GM12878 (cell line): Measurements from ENCODE around the gene YIPF5. TPM values are rescaled to one million over a fixed set of nuclear protein-coding genes. Genes with fewer than 3 reads are reported as not detected.

Source experiments
- ATAC-seq: fragments of 200-7000 bp; cut with Tn5 transposase; 3 replicates; pipeline ENCODE4 v1.9.1; 2020; ENCODE audit warnings: mild to moderate bottlenecking, moderate library complexity
- BruUV-seq: library from RNA; stranded (reverse); fragments of 400-500 nt; replicated peaks from 2 replicates; lab custom pipeline; 2021; lab: Mats Ljungman, UMichigan
- CTCF ChIA-PET: fragments of 300-600 bp; sonication (Branson Sonifier 250); formaldehyde crosslinking; extraction: SDS; loops from one replicate; lab custom pipeline; 2021; ENCODE audit warnings: inconsistent platforms; lab: Yijun Ruan, JAX
- POLR2A ChIA-PET: fragments of 350-600 bp; formaldehyde crosslinking; extraction: SDS; loops from one replicate; lab custom pipeline; 2021; ENCODE audit warnings: inconsistent platforms; lab: Charles Lee
- RAD21 ChIA-PET: fragments of 300-600 bp; sonication (Branson Sonifier 250); formaldehyde crosslinking; loops from one replicate; lab custom pipeline; 2023; ENCODE audit warnings: antibody characterized with exemption; ENCODE audit not compliant: unreplicated experiment; lab: Charles Lee
- SMC1A ChIA-PET: fragments of 300-600 bp; sonication (Branson Sonifier 250); formaldehyde crosslinking; loops from one replicate; lab custom pipeline; 2023; ENCODE audit not compliant: unreplicated experiment, uncharacterized antibody; lab: Charles Lee
- DNase-seq: peaks from one replicate; pipeline ENCODE4 v3.0.0-alpha.2; 2011; ENCODE audit warnings: low read depth, low spot score
- FAIRE-seq: peaks from 3 replicates; lab custom pipeline; 2011; peaks lifted over from hg19 to GRCh38; lab: Jason Lieb, UNC
- H2AFZ ChIP-seq: 2 replicates; pipeline ENCODE4 v1.6.0; 2011; ENCODE audit warnings: low read depth, low read length, control low read depth; ENCODE audit not compliant: control insufficient read depth
- H3K27ac ChIP-seq: 2 replicates; pipeline ENCODE4 v1.5.1; 2011; ENCODE audit warnings: control low read depth; ENCODE audit not compliant: control insufficient read depth, insufficient read depth
- H3K27me3 ChIP-seq, 2 experiments: replicated peaks in 1 of 2; 2 replicates each; pipeline versions ENCODE4 v1.6.0 to v1.6.1; 2011; ENCODE audit warnings: low read length in 1 of 2; ENCODE audit not compliant: control insufficient read depth in 2 of 2, insufficient read depth in 2 of 2
- H3K36me3 ChIP-seq, 2 experiments: 2 replicates each; pipeline ENCODE4 v1.5.1; 2011; ENCODE audit warnings: low read length in 1 of 2; ENCODE audit not compliant: control insufficient read depth in 2 of 2, insufficient read depth in 2 of 2
- H3K4me1 ChIP-seq: 2 replicates; pipeline ENCODE4 v1.6.1; 2011; ENCODE audit warnings: mild to moderate bottlenecking, low read length, moderate library complexity, mixed read lengths; ENCODE audit not compliant: control insufficient read depth, insufficient read depth
- H3K4me2 ChIP-seq: 2 replicates; pipeline ENCODE4 v1.6.0; 2011; ENCODE audit warnings: control low read depth; ENCODE audit not compliant: control insufficient read depth, insufficient read depth
- H3K4me3 ChIP-seq: fragments of 200-600 bp; sonication (generic); 2 replicates; pipeline ENCODE4 v1.5.1; 2016
- H3K79me2 ChIP-seq: 2 replicates; pipeline ENCODE4 v1.6.0; 2011; ENCODE audit warnings: low read length; ENCODE audit not compliant: control insufficient read depth, insufficient read depth
- H3K9ac ChIP-seq: 2 replicates; pipeline ENCODE4 v1.8.0; 2011; ENCODE audit warnings: low read length, control low read depth, mixed read lengths; ENCODE audit not compliant: control insufficient read depth, insufficient read depth
- H3K9me3 ChIP-seq: replicated peaks from 3 replicates; pipeline ENCODE4 v1.5.1; 2011; ENCODE audit warnings: mild to moderate bottlenecking, low read length; ENCODE audit not compliant: control insufficient read depth, insufficient read depth
- H4K20me1 ChIP-seq: 2 replicates; pipeline ENCODE4 v1.6.0; 2011; ENCODE audit not compliant: control insufficient read depth, insufficient read depth
- ATF7 ChIP-seq: fragments of 450-650 bp; IDR thresholded peaks from 2 replicates; pipeline ENCODE4 v1.6.1; 2016; ENCODE audit warnings: low read depth, mild to moderate bottlenecking
- CHD1 ChIP-seq: IDR thresholded peaks from 2 replicates; pipeline ENCODE4 v1.6.1; 2012; ENCODE audit warnings: low read depth, low read length, improper control_type of control experiment
- ESRRA ChIP-seq: IDR thresholded peaks from 2 replicates; pipeline ENCODE4 v1.6.1; 2012; ENCODE audit warnings: mild to moderate bottlenecking, low read length, improper control_type of control experiment
- ETV6 ChIP-seq, 2 experiments: fragments of 450-650 bp in 1 of 2; IDR thresholded peaks in 1 of 2; conservative IDR thresholded peaks in 1 of 2; 2 replicates each; pipeline ENCODE4 v1.6.1; 2014; ENCODE audit warnings: antibody characterized with exemption in 1 of 2, borderline replicate concordance in 1 of 2, low read depth in 1 of 2, mild to moderate bottlenecking in 1 of 2, moderate library complexity in 1 of 2
- KLF5 ChIP-seq: fragments of 450-650 bp; IDR thresholded peaks from 2 replicates; pipeline ENCODE4 v1.6.1; 2014; ENCODE audit warnings: mild to moderate bottlenecking; ENCODE audit not compliant: partially characterized antibody
- MXI1 ChIP-seq: fragments of 150-350 bp; IDR thresholded peaks from 2 replicates; pipeline ENCODE4 v1.6.1; 2011; ENCODE audit warnings: low read depth, mild to moderate bottlenecking, inconsistent platforms, low read length, improper control_type of control experiment
- PML ChIP-seq: IDR thresholded peaks from 2 replicates; pipeline ENCODE4 v1.6.1; 2012; ENCODE audit warnings: low read length, inconsistent platforms
- RB1 ChIP-seq: fragments of 450-650 bp; formaldehyde crosslinking; IDR thresholded peaks from 2 replicates; pipeline ENCODE4 v1.6.1; 2017; ENCODE audit warnings: mild to moderate bottlenecking, borderline replicate concordance
- SMAD5 ChIP-seq: IDR thresholded peaks from 2 replicates; pipeline ENCODE4 v1.6.1; 2016; ENCODE audit warnings: antibody characterized with exemption, low read depth
- SMARCA5 ChIP-seq: fragments of 450-650 bp; IDR thresholded peaks from 2 replicates; pipeline ENCODE4 v1.6.1; 2017; ENCODE audit warnings: mild to moderate bottlenecking
- STAT3 ChIP-seq: IDR thresholded peaks from 2 replicates; pipeline ENCODE4 v1.6.1; 2011; ENCODE audit warnings: low read depth, low read length, improper control_type of control experiment
- TCF12 ChIP-seq: IDR thresholded peaks from 2 replicates; pipeline ENCODE4 v1.6.1; 2011; ENCODE audit warnings: low read depth, mild to moderate bottlenecking, low read length
- YY1 ChIP-seq: IDR thresholded peaks from 2 replicates; pipeline ENCODE4 v1.6.1; 2011; ENCODE audit warnings: low read depth, mild to moderate bottlenecking, low read length
- ZBED1 ChIP-seq: IDR thresholded peaks from 2 replicates; pipeline ENCODE4 v1.6.1; 2016; ENCODE audit warnings: borderline replicate concordance
- ZNF24 ChIP-seq: fragments of 450-650 bp; IDR thresholded peaks from 2 replicates; pipeline ENCODE4 v1.6.1; 2017; ENCODE audit warnings: antibody characterized with exemption, mild to moderate bottlenecking
- WGBS: methylation state at CpG from one replicate; pipeline ENCODE4 v1.1.6; 2016; ENCODE audit warnings: low lambda C conversion rate; ENCODE audit not compliant: insufficient replicate concordance, insufficient coverage; ENCODE audit errors: missing lambda C conversion rate; 5-methylcytosine and 5-hydroxymethylcytosine counted together
- in situ Hi-C: fragments of 300-500 bp; cut with MboI; formaldehyde crosslinking; loops from 9 replicates; pipeline ENCODE4 v1.14.3; 2018; ENCODE audit warnings: mixed read lengths
- intact Hi-C: fragments of 100-400 bp; cut with micrococcal nuclease; formaldehyde crosslinking; loops from one replicate; pipeline ENCODE4 v1.14.2; 2022; ENCODE audit not compliant: unreplicated experiment
- polyA plus RNA-seq, 11 experiments: library from polyadenylated mRNA; depleted of rRNA in 4 of 11; unstranded in 6 of 11; stranded (reverse) in 5 of 11; fragments of >200 nt; fragmentation: Nextera tagmentation in 4 of 11; fragmentation: Illumina TruSeq in 1 of 11; extraction: Ambion mirVana in 4 of 11; extraction: Trizol in 1 of 11; gene quantifications; 1 replicate in 1 of 11; 2 replicates in 10 of 11; pipeline versions ENCODE4 v1.2.1 to v1.2.3, GENCODE V29; 2011 to 2016; ENCODE audit warnings: inconsistent platforms in 2 of 11, missing spikeins in 2 of 11, low read depth in 1 of 11
- total RNA-seq, 4 experiments: library from RNA; depleted of rRNA in 3 of 4; stranded (reverse); fragments of >200 nt in 3 of 4; fragmentation: Illumina TruSeq in 1 of 4; extraction: Trizol in 1 of 4; gene quantifications; 2 replicates each; pipeline versions ENCODE4 v1.2.1 to v1.2.3, GENCODE V29; 2013 to 2021
- TF ChIP-seq, protein P1 (sequence below): IDR thresholded peaks from 2 replicates; pipeline ENCODE4 v1.6.1; 2012; ENCODE audit warnings: low read depth, low read length, improper control_type of control experiment
- TF ChIP-seq, protein P2 (sequence below): fragments of 450-650 bp; IDR thresholded peaks from 2 replicates; pipeline ENCODE4 v1.6.1; 2018; ENCODE audit warnings: mild to moderate bottlenecking, low read depth, moderate library complexity; ENCODE audit not compliant: partially characterized antibody
- TF ChIP-seq, protein P3 (sequence below): fragments of 450-650 bp; IDR thresholded peaks from 2 replicates; pipeline ENCODE4 v1.6.1; 2017; ENCODE audit warnings: mild to moderate bottlenecking, moderate library complexity

The YIPF5 gene
- total and polyA plus RNA-seq, 10 of the 15 experiments (the other 5 are each of a cell fraction or from before 2014, with no cell fraction given) = 19.5 to 50.4 (median 34.3) TPM

DNA sequence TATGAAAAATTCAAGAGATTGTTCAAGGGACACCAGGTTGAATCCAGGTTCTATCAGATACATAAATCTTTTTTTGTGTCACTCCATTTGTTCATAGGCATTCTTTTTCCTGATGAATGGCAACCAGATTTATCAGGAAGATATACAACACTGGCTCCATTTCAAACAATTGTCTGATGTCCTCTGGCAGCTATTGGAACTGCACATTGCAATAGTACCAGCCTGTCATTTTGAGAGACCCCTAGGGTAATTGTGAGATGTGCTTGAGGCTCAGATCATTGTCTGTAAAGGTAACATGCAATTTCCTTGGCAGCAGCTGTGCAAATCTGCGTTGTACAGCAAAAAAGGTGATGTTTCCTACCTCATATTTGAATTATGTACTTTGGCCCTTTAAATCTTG, 26.2 kb upstream of the YIPF5 start:
- Histone ChIP-seq H3K9ac (no peak overlapping the region), H3K4me2 (no peak overlapping the region), H3K79me2 (no peaks in the 10 kb centered on the region), H4K20me1 (no peaks in the 10 kb centered on the region), H3K4me1 (peaks cover 4% of the 10 kb centered on the region), H3K9me3 (no peaks in the 10 kb centered on the region), H3K4me3 (no peak overlapping the region), H3K36me3 (no peaks in the 10 kb centered on the region), H3K27ac (no peak overlapping the region), H3K27me3 (no peaks in the 10 kb centered on the region), H2AFZ (no peak overlapping the region)
- ATAC-seq = 0 out of 3 replicates have a peak, but pooled peaks have one; percentile 37
- in situ Hi-C loops (no loop called here), intact Hi-C loops (no loop called here)
- no peak for TF ChIP-seq ETV6 (conservative IDR thresholded peaks at IDR 0.05 in 1 of 2, IDR thresholded peaks at IDR 0.05 in 1 of 2; ENCODE audit: borderline replicate concordance in 1 of 2, low read depth in 1 of 2)
- no peak for TF ChIP-seq RB1
- TF ChIP-seq YY1 = no peak
- no peak for TF ChIP-seq CHD1
- no peak for TF ChIP-seq KLF5
- TF ChIP-seq SMAD5 = no peak
- no peak for TF ChIP-seq PML
- TF ChIP-seq, protein P1, sequence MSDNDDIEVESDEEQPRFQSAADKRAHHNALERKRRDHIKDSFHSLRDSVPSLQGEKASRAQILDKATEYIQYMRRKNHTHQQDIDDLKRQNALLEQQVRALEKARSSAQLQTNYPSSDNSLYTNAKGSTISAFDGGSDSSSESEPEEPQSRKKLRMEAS = no peak
- no peak for TF ChIP-seq STAT3
- no peak for TF ChIP-seq ZBED1
- no peak for TF ChIP-seq ATF7
- TF ChIP-seq ZNF24 = no peak
- no peak for TF ChIP-seq MXI1
- TF ChIP-seq, protein P2, sequence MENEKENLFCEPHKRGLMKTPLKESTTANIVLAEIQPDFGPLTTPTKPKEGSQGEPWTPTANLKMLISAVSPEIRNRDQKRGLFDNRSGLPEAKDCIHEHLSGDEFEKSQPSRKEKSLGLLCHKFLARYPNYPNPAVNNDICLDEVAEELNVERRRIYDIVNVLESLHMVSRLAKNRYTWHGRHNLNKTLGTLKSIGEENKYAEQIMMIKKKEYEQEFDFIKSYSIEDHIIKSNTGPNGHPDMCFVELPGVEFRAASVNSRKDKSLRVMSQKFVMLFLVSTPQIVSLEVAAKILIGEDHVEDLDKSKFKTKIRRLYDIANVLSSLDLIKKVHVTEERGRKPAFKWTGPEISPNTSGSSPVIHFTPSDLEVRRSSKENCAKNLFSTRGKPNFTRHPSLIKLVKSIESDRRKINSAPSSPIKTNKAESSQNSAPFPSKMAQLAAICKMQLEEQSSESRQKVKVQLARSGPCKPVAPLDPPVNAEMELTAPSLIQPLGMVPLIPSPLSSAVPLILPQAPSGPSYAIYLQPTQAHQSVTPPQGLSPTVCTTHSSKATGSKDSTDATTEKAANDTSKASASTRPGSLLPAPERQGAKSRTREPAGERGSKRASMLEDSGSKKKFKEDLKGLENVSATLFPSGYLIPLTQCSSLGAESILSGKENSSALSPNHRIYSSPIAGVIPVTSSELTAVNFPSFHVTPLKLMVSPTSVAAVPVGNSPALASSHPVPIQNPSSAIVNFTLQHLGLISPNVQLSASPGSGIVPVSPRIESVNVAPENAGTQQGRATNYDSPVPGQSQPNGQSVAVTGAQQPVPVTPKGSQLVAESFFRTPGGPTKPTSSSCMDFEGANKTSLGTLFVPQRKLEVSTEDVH = no peak
- no peak for TF ChIP-seq TCF12
- TF ChIP-seq, protein P3, sequence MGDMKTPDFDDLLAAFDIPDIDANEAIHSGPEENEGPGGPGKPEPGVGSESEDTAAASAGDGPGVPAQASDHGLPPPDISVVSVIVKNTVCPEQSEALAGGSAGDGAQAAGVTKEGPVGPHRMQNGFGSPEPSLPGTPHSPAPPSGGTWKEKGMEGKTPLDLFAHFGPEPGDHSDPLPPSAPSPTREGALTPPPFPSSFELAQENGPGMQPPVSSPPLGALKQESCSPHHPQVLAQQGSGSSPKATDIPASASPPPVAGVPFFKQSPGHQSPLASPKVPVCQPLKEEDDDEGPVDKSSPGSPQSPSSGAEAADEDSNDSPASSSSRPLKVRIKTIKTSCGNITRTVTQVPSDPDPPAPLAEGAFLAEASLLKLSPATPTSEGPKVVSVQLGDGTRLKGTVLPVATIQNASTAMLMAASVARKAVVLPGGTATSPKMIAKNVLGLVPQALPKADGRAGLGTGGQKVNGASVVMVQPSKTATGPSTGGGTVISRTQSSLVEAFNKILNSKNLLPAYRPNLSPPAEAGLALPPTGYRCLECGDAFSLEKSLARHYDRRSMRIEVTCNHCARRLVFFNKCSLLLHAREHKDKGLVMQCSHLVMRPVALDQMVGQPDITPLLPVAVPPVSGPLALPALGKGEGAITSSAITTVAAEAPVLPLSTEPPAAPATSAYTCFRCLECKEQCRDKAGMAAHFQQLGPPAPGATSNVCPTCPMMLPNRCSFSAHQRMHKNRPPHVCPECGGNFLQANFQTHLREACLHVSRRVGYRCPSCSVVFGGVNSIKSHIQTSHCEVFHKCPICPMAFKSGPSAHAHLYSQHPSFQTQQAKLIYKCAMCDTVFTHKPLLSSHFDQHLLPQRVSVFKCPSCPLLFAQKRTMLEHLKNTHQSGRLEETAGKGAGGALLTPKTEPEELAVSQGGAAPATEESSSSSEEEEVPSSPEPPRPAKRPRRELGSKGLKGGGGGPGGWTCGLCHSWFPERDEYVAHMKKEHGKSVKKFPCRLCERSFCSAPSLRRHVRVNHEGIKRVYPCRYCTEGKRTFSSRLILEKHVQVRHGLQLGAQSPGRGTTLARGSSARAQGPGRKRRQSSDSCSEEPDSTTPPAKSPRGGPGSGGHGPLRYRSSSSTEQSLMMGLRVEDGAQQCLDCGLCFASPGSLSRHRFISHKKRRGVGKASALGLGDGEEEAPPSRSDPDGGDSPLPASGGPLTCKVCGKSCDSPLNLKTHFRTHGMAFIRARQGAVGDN = no peak
- no peak for TF ChIP-seq SMARCA5
- TF ChIP-seq ESRRA = no peak
- ChIA-PET RAD21 (no interaction called here), CTCF (interaction anchor here (0.8 to 1.9 kb wide), 3 partner anchors 9 to 1484 kb away, joined by 3 to 6 read pairs (median 4); no protein-coding TSS in a partner anchor), SMC1A (interaction anchor here (1.1 to 1.6 kb wide), 2 partner anchors 9 to 227 kb away, joined by 4 read pairs; no protein-coding TSS in a partner anchor), POLR2A (no interaction called here)
- no peak for DNase-seq
- BruUV-seq = no TSS peak
- FAIRE-seq = no peak
- WGBS = 4% methylated on average over 1 of the region's 1 CpG
